Heart right ventricle (tissue), 16 donors: Measurements from ENCODE around the gene PRPF6. TPM values are rescaled to one million over a fixed set of nuclear protein-coding genes. Genes with fewer than 3 reads are reported as not detected.
A peak's percentile ranks its signal among the peaks of the same experiment; 100 is the strongest.

ENCODE experiments used
- ATAC-seq, 8 donors: fragments of 200-7000 bp; cut with Tn5 transposase; one replicate each; pipeline ENCODE4 v1.9.1; 2020; ENCODE audit warnings: mild to moderate bottlenecking in 8 of 8, moderate library complexity in 8 of 8, moderate number of reproducible peaks in 1 of 8
- DNase-seq, 2 donors: peaks; one replicate each; pipeline ENCODE4 v3.0.0-alpha.2; 2020
- H3K27ac ChIP-seq, 10 donors: fragments of 200-600 bp; sonication (generic) in 2 of 10; one replicate each; pipeline versions ENCODE4 v1.5.0 to v1.8.0; 2020 to 2022; ENCODE audit warnings: mild to moderate bottlenecking in 3 of 10
- H3K27me3 ChIP-seq, 7 donors: fragments of 200-600 bp; one replicate each; pipeline ENCODE4 v1.8.0; 2021 to 2022; ENCODE audit warnings: mild to moderate bottlenecking in 2 of 7
- H3K36me3 ChIP-seq, 9 donors: fragments of 200-600 bp; sonication (generic) in 1 of 9; one replicate each; pipeline versions ENCODE4 v1.5.0 to v1.8.0; 2020 to 2022; ENCODE audit warnings: mild to moderate bottlenecking in 2 of 9
- H3K4me1 ChIP-seq, 9 donors: fragments of 200-600 bp; sonication (generic) in 1 of 9; one replicate each; pipeline versions ENCODE4 v1.5.0 to v1.8.0; 2020 to 2022; ENCODE audit warnings: mild to moderate bottlenecking in 4 of 9
- H3K4me3 ChIP-seq, 10 donors: fragments of 200-600 bp; sonication (generic) in 2 of 10; one replicate each; pipeline versions ENCODE4 v1.5.0 to v1.8.0; 2020 to 2022; ENCODE audit warnings: mild to moderate bottlenecking in 7 of 10, moderate library complexity in 2 of 10
- H3K9me3 ChIP-seq, 11 donors: fragments of 200-600 bp in 10 of 11; sonication (generic) in 2 of 11; one replicate each; pipeline versions ENCODE4 v1.5.0 to v1.8.0; 2013 to 2022; ENCODE audit warnings: mild to moderate bottlenecking in 2 of 11, control low read depth in 1 of 11, moderate library complexity in 1 of 11
- WGBS, 2 donors: extraction: QIAGEN DNeasy Blood & Tissue Kit; methylation state at CpG; one replicate each; pipeline ENCODE4 v1.1.7; 2013; ENCODE audit warnings: inconsistent platforms in 1 of 2; 5-methylcytosine and 5-hydroxymethylcytosine counted together
- intact Hi-C, 10 donors: fragments of 100-400 bp; cut with DNase I; formaldehyde crosslinking; loops; one replicate each; pipeline versions ENCODE4 v1.11.1 to v1.14.2; 2022
- polyA plus RNA-seq, 2 donors: library from polyadenylated mRNA; stranded (reverse); fragments of 200-250 nt; gene quantifications; one replicate each; pipeline ENCODE4 v1.2.3, GENCODE V29; 2013
- total RNA-seq, 10 donors: library from RNA; stranded (reverse); fragmentation: NEBNext Ultra II Directional in 3 of 10; extraction: Animal tissue kit (Norgen Biotek cat#: 25700) in 3 of 10; gene quantifications; one replicate each; pipeline versions ENCODE4 v1.2.1 to v1.2.4, GENCODE V29; 2021 to 2023
- TF ChIP-seq, protein P1 (sequence below), 9 donors: fragments of 200-600 bp; sonication (generic) in 2 of 9; IDR thresholded peaks; one replicate each; pipeline versions ENCODE4 v1.5.0 to v1.8.0; 2021 to 2022; ENCODE audit warnings: antibody characterized with exemption in 9 of 9, mild to moderate bottlenecking in 5 of 9, moderate library complexity in 1 of 9
- donor health status: Arrhythmogenic right ventricular cardiomyopathy.
- donor health status: ischemic (EF 13 %, LVEDD 7.1; RV severe dilation, severe dysfunction).
- donor health status: healthy with polysubstance abuse.
- donor health status: DM: no; HTN: yes; CAD: no.
- donor health status: DM: no; HTN: no; CAD: no.
- donor health status: ischemic (EF 25% LVEDD 6.9; RV normal size, moderate dysfunction).
- donor health status: ischemic (EF 25% LVEDD 5.7; RV mildly dilated, moderate dysfunction).
- donor health status: healthy.
- donor health status: DM: yes; HTN: yes; CAD: no.
- donor health status: Ischemic cardiomyopathy.
- donor health status: ischemic (EF 35%, LVEDD 5.7; RV mildly dilated, moderate dysfunction).
- donor health status: nonischemic (EF 11% LVEDD 7.7; RV severe dilation, severe dysfunction).
- donor health status: DM: yes; HTN: yes; CAD: no.
- donor health status: PGD.
- donor health status: ischemic (EF 29% LVEDD 5.4; RV normal size, mild dysfunction).
- donor health status: nonischemic (EF 23%, LVEDD 6.1; RV moderate dilation, normal function).

PRPF6 gene
- total and polyA plus RNA-seq, 12 donors: 27.8 to 53.6 (median 48.1) TPM

- no peaks in the 10 kb centered on the region for H3K9me3 ChIP-seq
- peak overlapping the region in 9 of 10 donors; percentile 80 to 96 (median 85) for H3K27ac ChIP-seq
- WGBS, 2 donors: 2% methylated on average over 23 to 30 of the region's 30 CpGs
Measured at GRCh38 chr20:64038224-64038564, 57.3 kb downstream of the PRPF6 start.

DNA sequence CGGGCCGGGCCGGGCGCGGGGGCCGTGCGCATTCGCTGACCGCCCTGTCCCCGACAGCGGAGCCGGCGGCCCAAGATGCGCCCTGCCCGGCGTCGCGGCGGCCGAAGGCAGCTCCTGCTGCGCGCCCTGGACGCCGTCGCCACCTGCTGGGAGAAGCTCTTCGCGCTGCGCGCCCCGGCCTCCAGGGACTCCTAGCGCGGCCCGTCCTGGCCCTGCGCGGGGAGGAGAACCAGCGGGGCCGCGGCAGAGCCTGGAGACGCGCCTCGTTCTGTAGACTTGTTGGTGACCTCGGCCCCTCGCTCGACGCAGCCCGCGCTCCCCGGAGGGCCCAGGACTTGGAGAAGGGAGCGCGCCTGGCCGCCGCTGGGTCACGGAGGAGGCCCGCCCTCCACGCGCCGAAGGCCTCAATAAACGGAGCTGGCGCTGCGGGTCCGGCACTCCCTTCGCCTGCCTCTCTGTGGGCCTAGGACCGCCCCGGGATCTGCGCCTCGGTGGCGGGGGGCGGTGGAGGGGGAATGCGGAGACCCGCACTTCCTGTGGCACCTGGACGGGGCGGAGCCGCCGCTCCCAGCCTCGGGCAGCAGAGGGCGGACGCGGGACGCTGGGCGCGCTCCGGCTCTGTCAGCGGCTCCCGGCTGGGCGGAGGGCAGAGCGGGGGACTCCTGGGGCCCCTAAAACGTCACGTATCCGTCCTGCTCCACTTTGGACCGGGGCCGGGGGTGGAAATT, 57.8 kb downstream of the PRPF6 start:
- Histone ChIP-seq H3K9me3 (no peaks in the 10 kb centered on the region), H3K36me3 (peaks cover 0 to 16% (median 10%) of the 10 kb centered on the region in 9 donors), H3K4me1 (peaks cover 17 to 68% (median 56%) of the 10 kb centered on the region in 9 donors), H3K4me3 (peak overlapping the region; percentile 26 to 66 (median 57)), H3K27me3 (peaks cover 3 to 77% (median 58%) of the 10 kb centered on the region in 7 donors), H3K27ac (peak overlapping the region; percentile 55 to 96 (median 84))
- DNase-seq (peak; percentile 83 to 92), ATAC-seq (peak; percentile 82 to 91 (median 87))
- intact Hi-C loops: loop anchor here (1.0 to 10.0 kb wide), 7 partner anchors 18 to 86 kb away; partner anchors contain the start of gene PRPF6 (in 4 of the 10)
- TF ChIP-seq, protein P1, sequence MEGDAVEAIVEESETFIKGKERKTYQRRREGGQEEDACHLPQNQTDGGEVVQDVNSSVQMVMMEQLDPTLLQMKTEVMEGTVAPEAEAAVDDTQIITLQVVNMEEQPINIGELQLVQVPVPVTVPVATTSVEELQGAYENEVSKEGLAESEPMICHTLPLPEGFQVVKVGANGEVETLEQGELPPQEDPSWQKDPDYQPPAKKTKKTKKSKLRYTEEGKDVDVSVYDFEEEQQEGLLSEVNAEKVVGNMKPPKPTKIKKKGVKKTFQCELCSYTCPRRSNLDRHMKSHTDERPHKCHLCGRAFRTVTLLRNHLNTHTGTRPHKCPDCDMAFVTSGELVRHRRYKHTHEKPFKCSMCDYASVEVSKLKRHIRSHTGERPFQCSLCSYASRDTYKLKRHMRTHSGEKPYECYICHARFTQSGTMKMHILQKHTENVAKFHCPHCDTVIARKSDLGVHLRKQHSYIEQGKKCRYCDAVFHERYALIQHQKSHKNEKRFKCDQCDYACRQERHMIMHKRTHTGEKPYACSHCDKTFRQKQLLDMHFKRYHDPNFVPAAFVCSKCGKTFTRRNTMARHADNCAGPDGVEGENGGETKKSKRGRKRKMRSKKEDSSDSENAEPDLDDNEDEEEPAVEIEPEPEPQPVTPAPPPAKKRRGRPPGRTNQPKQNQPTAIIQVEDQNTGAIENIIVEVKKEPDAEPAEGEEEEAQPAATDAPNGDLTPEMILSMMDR (IDR thresholded peaks at IDR 0.05): peak; percentile 46 to 84 (median 76)
- WGBS, 2 donors: 1% methylated on average over 74 to 91 of the region's 91 CpGs

More at GRCh38 chr20:64038224-64038564, 57.3 kb downstream of the PRPF6 start:
- ATAC-seq (peak in 2 of 8 donors; percentile 1), DNase-seq (no peak)
- TF ChIP-seq, protein P1 (IDR thresholded peaks at IDR 0.05): no peak
- Histone ChIP-seq H3K4me1 (peaks cover 17 to 68% (median 56%) of the 10 kb centered on the region in 9 donors), H3K4me3 (peak overlapping the region in 9 of 10 donors; percentile 30 to 66 (median 58)), H3K36me3 (peaks cover 0 to 21% (median 12%) of the 10 kb centered on the region in 9 donors), H3K27me3 (peaks cover 3 to 71% (median 58%) of the 10 kb centered on the region in 7 donors)
- intact Hi-C loops: loop anchor here in 9 of 10 donors (2.0 to 10.0 kb wide), 6 partner anchors 19 to 87 kb away; partner anchors contain the start of gene PRPF6 (in 4 of the 9)

DNA sequence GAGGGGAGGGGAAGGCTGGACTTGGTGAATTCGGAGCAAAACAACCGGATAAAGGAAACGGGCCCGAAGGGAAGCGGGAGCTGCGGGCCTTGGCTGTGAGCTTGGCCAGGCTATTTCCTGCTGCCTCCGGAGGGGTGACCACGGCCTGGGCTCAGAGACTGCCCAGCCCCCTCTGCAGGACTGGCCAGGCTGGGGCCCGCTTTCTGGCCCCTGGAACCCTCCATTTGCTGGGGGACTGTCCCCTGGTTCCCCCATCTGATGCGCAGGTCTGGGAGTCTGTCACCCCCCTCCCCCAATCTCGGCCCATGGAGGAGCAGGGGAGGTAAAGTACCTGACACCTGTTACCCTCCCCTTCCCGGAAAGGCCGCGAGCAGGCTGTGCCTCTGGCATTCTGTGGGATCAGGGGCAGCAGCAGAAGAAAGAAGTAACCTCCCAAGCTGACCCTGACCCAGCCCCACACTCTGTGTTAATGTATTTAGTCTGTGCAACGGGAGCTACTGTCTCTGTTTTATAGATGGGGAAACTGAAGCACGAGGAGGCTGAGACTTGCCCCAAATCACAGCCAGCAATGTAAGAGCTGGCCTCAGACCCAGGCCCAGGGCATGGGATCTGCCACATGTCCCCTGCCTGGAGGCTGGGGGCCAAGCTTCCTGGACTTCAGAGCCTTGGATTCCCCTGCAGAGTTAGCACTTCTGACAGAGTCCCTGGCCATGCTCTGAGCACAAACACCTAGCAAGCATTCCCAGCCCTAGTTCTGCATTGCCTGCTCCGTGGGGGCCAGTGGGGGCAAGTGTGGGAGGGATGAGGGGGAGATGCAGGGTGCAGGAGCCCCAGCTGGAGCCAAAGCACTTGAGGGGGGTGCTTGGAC, 58.6 kb downstream of the PRPF6 start:
- no peaks in the 10 kb centered on the region for H3K9me3 ChIP-seq
- H3K4me3 ChIP-seq: peak overlapping the region in 9 of 10 donors; percentile 30 to 66 (median 58)
- H3K4me1 ChIP-seq: peaks cover 17 to 61% (median 51%) of the 10 kb centered on the region in 9 donors
- 7 to 12% methylated on average over 17 of the region's 17 CpGs for WGBS, 2 donors
- DNase-seq (no peak), ATAC-seq (peak in 5 of 8 donors; percentile 0 to 66 (median 46))
- intact Hi-C loops: loop anchor here (1.0 to 10.0 kb wide), 7 partner anchors 17 to 85 kb away; partner anchors contain the start of gene PRPF6 (in 4 of the 10)
- peak overlapping the region; percentile 33 to 96 (median 84) for H3K27ac ChIP-seq
- peaks cover 0 to 11% (median 5%) of the 10 kb centered on the region in 9 donors for H3K36me3 ChIP-seq
- peaks cover 3 to 85% (median 59%) of the 10 kb centered on the region in 7 donors for H3K27me3 ChIP-seq
- TF ChIP-seq, protein P1 (IDR thresholded peaks at IDR 0.05): peak in 1 of 9 donors; percentile 3
